A549 (cell line): ENCODE results near the gene TLR5.

Experiments used
- CEBPB ChIP-seq, 2 experiments: fragments of >200 bp in 1 of 2; sonication (Bioruptor Twin) in 1 of 2; formaldehyde crosslinking in 1 of 2; IDR thresholded peaks; 2 replicates each; pipeline ENCODE4 v1.6.1; 2012 to 2016
- CTCF ChIP-seq: fragments of >200 bp; sonication (Bioruptor Twin); formaldehyde crosslinking; IDR thresholded peaks from 3 replicates; pipeline ENCODE4 v1.5.1; 2016
- FOSL2 ChIP-seq, 2 experiments: fragments of 450-650 bp in 1 of 2; fragments of >200 bp in 1 of 2; sonication (Bioruptor Twin) in 1 of 2; formaldehyde crosslinking; IDR thresholded peaks; 2 replicates each; pipeline versions ENCODE4 v1.5.0 to v1.6.1; 2016 to 2020; ENCODE audit warnings: mild to moderate bottlenecking in 1 of 2, moderate library complexity in 1 of 2
- JUN ChIP-seq, 2 experiments: fragments of >200 bp; sonication (Bioruptor Twin); formaldehyde crosslinking; IDR thresholded peaks; 2 replicates in 1 of 2; 3 replicates in 1 of 2; pipeline ENCODE4 v1.6.1; 2016 to 2017
- MAFK ChIP-seq: fragments of 450-650 bp; IDR thresholded peaks from 2 replicates; pipeline ENCODE4 v1.6.1; 2014; ENCODE audit not compliant: partially characterized antibody
- MAZ ChIP-seq: fragments of 150-350 bp; IDR thresholded peaks from 2 replicates; pipeline ENCODE4 v1.6.1; 2014; ENCODE audit warnings: antibody characterized with exemption, low read depth, low read length, borderline replicate concordance
- MYC ChIP-seq: IDR thresholded peaks from 2 replicates; pipeline ENCODE4 v1.6.1; 2012; ENCODE audit warnings: mild to moderate bottlenecking, inconsistent platforms, low read length, improper control_type of control experiment, borderline replicate concordance
- PBX3 ChIP-seq: IDR thresholded peaks from 2 replicates; pipeline ENCODE4 v1.6.1; 2012
- POLR2A ChIP-seq: IDR thresholded peaks from 2 replicates; pipeline ENCODE4 v1.6.1; 2012; ENCODE audit warnings: mild to moderate bottlenecking, low read length
- RNF2 ChIP-seq: fragments of 200-600 bp; sonication (generic); IDR thresholded peaks from 2 replicates; pipeline ENCODE4 v1.6.1; 2016; ENCODE audit warnings: low read depth, mild to moderate bottlenecking, antibody characterized with exemption, moderate library complexity, borderline replicate concordance
- ZSCAN20 ChIP-seq: fragments of 250-450 bp; sonication (Bioruptor Pico); IDR thresholded peaks from 2 replicates; pipeline ENCODE4 v1.8.0; 2022; ENCODE audit warnings: mild to moderate bottlenecking, moderate library complexity
- TF ChIP-seq, protein P1 (sequence below): fragments of 250-450 bp; sonication (Bioruptor Pico); IDR thresholded peaks from 2 replicates; pipeline ENCODE4 v1.5.0; 2021; ENCODE audit warnings: mild to moderate bottlenecking, moderate library complexity, borderline replicate concordance

DNA sequence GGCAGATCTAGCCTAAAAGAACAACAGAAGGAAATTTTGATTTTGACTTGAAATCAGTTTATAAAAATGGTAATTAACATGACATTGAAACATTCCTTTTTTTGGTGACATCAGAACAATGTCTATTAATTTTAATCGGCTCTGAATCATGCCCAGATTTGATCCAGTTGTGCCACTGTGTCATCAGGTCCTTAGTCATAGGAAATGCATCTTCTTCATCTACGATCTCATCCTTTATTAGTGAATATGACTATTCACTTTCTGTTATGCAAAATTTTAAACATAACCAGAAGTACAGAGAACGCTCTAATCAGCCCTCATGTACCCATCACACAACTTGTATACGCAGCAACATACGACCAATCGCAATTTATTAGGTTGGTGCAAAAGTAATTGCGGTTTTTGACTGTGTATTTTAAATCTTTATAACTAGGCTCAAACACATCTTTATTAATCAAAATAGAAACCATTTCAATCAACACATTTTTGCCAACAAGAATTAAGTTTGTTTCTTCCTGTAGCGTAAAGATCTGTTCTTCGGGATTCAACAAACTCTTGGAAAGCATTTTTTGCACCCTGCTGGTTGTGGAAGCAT, 40.3 kb upstream of the TLR5 start:
- no peak for TF ChIP-seq MAZ
- TF ChIP-seq CTCF, result no peak
- no peak for TF ChIP-seq JUN (IDR thresholded peaks at IDR 0.05)
- TF ChIP-seq POLR2A, result no peak
- no peak for TF ChIP-seq PBX3
- no peak for TF ChIP-seq RNF2
- no peak for TF ChIP-seq MYC
- no peak for TF ChIP-seq CEBPB (IDR thresholded peaks at IDR 0.05)
- no peak for TF ChIP-seq ZSCAN20 (CRISPR knock-in tag)
- TF ChIP-seq MAFK, result no peak
- TF ChIP-seq FOSL2 (IDR thresholded peaks at IDR 0.05), result no peak
- TF ChIP-seq FOSL2 (CRISPR knock-in tag; IDR thresholded peaks at IDR 0.05), result no peak
- TF ChIP-seq, protein P1, sequence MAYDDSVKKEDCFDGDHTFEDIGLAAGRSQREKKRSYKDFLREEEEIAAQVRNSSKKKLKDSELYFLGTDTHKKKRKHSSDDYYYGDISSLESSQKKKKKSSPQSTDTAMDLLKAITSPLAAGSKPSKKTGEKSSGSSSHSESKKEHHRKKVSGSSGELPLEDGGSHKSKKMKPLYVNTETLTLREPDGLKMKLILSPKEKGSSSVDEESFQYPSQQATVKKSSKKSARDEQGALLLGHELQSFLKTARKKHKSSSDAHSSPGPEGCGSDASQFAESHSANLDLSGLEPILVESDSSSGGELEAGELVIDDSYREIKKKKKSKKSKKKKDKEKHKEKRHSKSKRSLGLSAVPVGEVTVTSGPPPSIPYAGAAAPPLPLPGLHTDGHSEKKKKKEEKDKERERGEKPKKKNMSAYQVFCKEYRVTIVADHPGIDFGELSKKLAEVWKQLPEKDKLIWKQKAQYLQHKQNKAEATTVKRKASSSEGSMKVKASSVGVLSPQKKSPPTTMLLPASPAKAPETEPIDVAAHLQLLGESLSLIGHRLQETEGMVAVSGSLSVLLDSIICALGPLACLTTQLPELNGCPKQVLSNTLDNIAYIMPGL, result no peak
